Peyer's patch (tissue), 4 donors: ENCODE data around the gene SMARCB1.

ENCODE experiments used
- CTCF ChIP-seq, 6 experiments: fragments of 450-650 bp in 4 of 6; fragments of 200-600 bp in 2 of 6; sonication (generic) in 1 of 6; IDR thresholded peaks; one replicate each; pipeline ENCODE4 v1.5.1; 2017 to 2019; ENCODE audit warnings: antibody characterized with exemption in 6 of 6, mild to moderate bottlenecking in 3 of 6, moderate library complexity in 1 of 6
- POLR2A ChIP-seq, 2 donors: fragments of 450-650 bp; IDR thresholded peaks; one replicate each; pipeline ENCODE4 v1.5.1; 2017; ENCODE audit warnings: antibody characterized with exemption in 2 of 2, mild to moderate bottlenecking in 2 of 2, moderate library complexity in 2 of 2

GRCh38 chr22:23782703-23783102, 4.1 kb upstream of the SMARCB1 start:
- TF ChIP-seq CTCF (IDR thresholded peaks at IDR 0.05) = no peak
- TF ChIP-seq POLR2A (IDR thresholded peaks at IDR 0.05) = no peak
